Stomach (tissue), 4 donors: ENCODE data around the gene CAPN5.

Experiments
- CTCF ChIP-seq, 7 experiments: fragments of 450-650 bp in 4 of 7; fragments of 200-600 bp in 3 of 7; sonication (generic) in 3 of 7; IDR thresholded peaks; one replicate each; pipeline ENCODE4 v1.5.1; 2016 to 2019; ENCODE audit warnings: antibody characterized with exemption in 7 of 7, control low read depth in 2 of 7, mild to moderate bottlenecking in 1 of 7
- EP300 ChIP-seq: sonication (generic); formaldehyde crosslinking; IDR thresholded peaks from one replicate; pipeline ENCODE4 v1.6.1; 2017; ENCODE audit warnings: antibody characterized with exemption
- POLR2A ChIP-seq, 4 donors: fragments of 450-650 bp; IDR thresholded peaks; one replicate each; pipeline ENCODE4 v1.6.1; 2016; ENCODE audit warnings: antibody characterized with exemption in 4 of 4, control low read depth in 2 of 4, mild to moderate bottlenecking in 1 of 4, moderate library complexity in 1 of 4
- POLR2AphosphoS5 ChIP-seq, 3 donors: sonication (generic); formaldehyde crosslinking; IDR thresholded peaks; one replicate each; pipeline ENCODE4 v1.6.1; 2016; ENCODE audit warnings: antibody characterized with exemption in 3 of 3

- TF ChIP-seq POLR2AphosphoS5 (IDR thresholded peaks at IDR 0.05), result no peak
- TF ChIP-seq CTCF (IDR thresholded peaks at IDR 0.05), result no peak
- TF ChIP-seq POLR2A (IDR thresholded peaks at IDR 0.05), result no peak
- TF ChIP-seq EP300, result no peak
Measured at GRCh38 chr11:77053217-77054015, 13.4 kb upstream of the CAPN5 start.
